Ishikawa (cell line): Measurements from ENCODE around the gene PRKCE.

Source experiments
- CEBPB ChIP-seq: IDR thresholded peaks from 2 replicates; pipeline ENCODE4 v1.6.1; 2012
- CREB1 ChIP-seq: IDR thresholded peaks from 2 replicates; pipeline ENCODE4 v1.6.1; 2012; ENCODE audit warnings: low read depth
- EGR1 ChIP-seq: IDR thresholded peaks from 2 replicates; pipeline ENCODE4 v1.6.1; 2012
- EP300 ChIP-seq: IDR thresholded peaks from 2 replicates; pipeline ENCODE4 v1.6.1; 2012; ENCODE audit warnings: borderline replicate concordance
- FOXM1 ChIP-seq: IDR thresholded peaks from 2 replicates; pipeline ENCODE4 v1.6.1; 2012; ENCODE audit warnings: low read depth, borderline replicate concordance
- NFIC ChIP-seq: IDR thresholded peaks from 2 replicates; pipeline ENCODE4 v1.6.1; 2012
- RAD21 ChIP-seq: IDR thresholded peaks from 2 replicates; pipeline ENCODE4 v1.6.1; 2012; ENCODE audit warnings: low read depth
- REST ChIP-seq: IDR thresholded peaks from 2 replicates; pipeline ENCODE4 v1.6.1; 2012; ENCODE audit warnings: low read depth, mild to moderate bottlenecking
- TAF1 ChIP-seq: IDR thresholded peaks from 2 replicates; pipeline ENCODE4 v1.6.1; 2012; ENCODE audit warnings: low read depth, mild to moderate bottlenecking
- TCF12 ChIP-seq: IDR thresholded peaks from 2 replicates; pipeline ENCODE4 v1.6.1; 2012; ENCODE audit warnings: low read depth
- YY1 ChIP-seq: IDR thresholded peaks from 2 replicates; pipeline ENCODE4 v1.6.1; 2012; ENCODE audit warnings: low read depth
- ZBTB7A ChIP-seq: IDR thresholded peaks from 2 replicates; pipeline ENCODE4 v1.6.1; 2012; ENCODE audit warnings: low read depth

GRCh38 chr2:46153996-46154753, 502.7 kb downstream of the PRKCE start:
- TF ChIP-seq TCF12 (no peak), RAD21 (no peak), CREB1 (no peak), TAF1 (no peak), EP300 (no peak), REST (no peak), CEBPB (no peak), NFIC (no peak), YY1 (no peak), ZBTB7A (no peak), FOXM1 (no peak), EGR1 (no peak)
